Lung (tissue), 12 donors: ENCODE results near the gene FGF4. TPM values are rescaled to one million over a fixed set of nuclear protein-coding genes. Genes with fewer than 3 reads are reported as not detected.

Experiments used
- ATAC-seq: fragments of 200-7000 bp; cut with Tn5 transposase; one replicate; pipeline ENCODE4 v1.9.1; 2020; ENCODE audit warnings: moderate number of reproducible peaks; ENCODE audit not compliant: insufficient read depth, low FRiP score
- DNase-seq, 3 donors: peaks; one replicate each; pipeline ENCODE4 v3.0.0-alpha.2; 2013 to 2017
- H3K27ac ChIP-seq, 2 donors: one replicate each; pipeline ENCODE4 v1.5.1; 2013; ENCODE audit warnings: mild to moderate bottlenecking in 2 of 2, moderate library complexity in 2 of 2, control low read depth in 1 of 2, inconsistent platforms in 1 of 2, low read depth in 1 of 2, low read length in 1 of 2
- H3K27me3 ChIP-seq, 3 donors: one replicate each; pipeline ENCODE4 v1.5.1; 2013; ENCODE audit warnings: low read length in 2 of 3; ENCODE audit not compliant: control insufficient read depth in 3 of 3, insufficient read depth in 3 of 3
- H3K36me3 ChIP-seq, 4 donors: one replicate each; pipeline ENCODE4 v1.5.1; 2013; ENCODE audit warnings: low read length in 4 of 4, mild to moderate bottlenecking in 1 of 4, moderate library complexity in 1 of 4; ENCODE audit not compliant: control insufficient read depth in 4 of 4, insufficient read depth in 4 of 4
- H3K4me1 ChIP-seq, 5 donors: one replicate each; pipeline ENCODE4 v1.5.1; 2013; ENCODE audit warnings: low read length in 5 of 5, mild to moderate bottlenecking in 2 of 5, moderate library complexity in 1 of 5; ENCODE audit not compliant: control insufficient read depth in 5 of 5, insufficient read depth in 5 of 5
- H3K4me3 ChIP-seq: one replicate; pipeline ENCODE4 v1.5.1; 2013; ENCODE audit warnings: mild to moderate bottlenecking, control low read depth, moderate library complexity
- H3K9ac ChIP-seq, 2 donors: one replicate each; pipeline ENCODE4 v1.5.1; 2013; ENCODE audit warnings: low read length in 2 of 2, control low read depth in 1 of 2; ENCODE audit not compliant: insufficient read depth in 1 of 2
- H3K9me3 ChIP-seq, 4 donors: one replicate each; pipeline ENCODE4 v1.5.1; 2013; ENCODE audit warnings: low read length in 3 of 4, mild to moderate bottlenecking in 1 of 4, moderate library complexity in 1 of 4; ENCODE audit not compliant: control insufficient read depth in 4 of 4, insufficient read depth in 3 of 4
- WGBS, 2 donors: extraction: QIAGEN DNeasy Blood & Tissue Kit; methylation state at CpG; one replicate each; pipeline ENCODE4 v1.1.7; 2013; 5-methylcytosine and 5-hydroxymethylcytosine counted together
- polyA plus RNA-seq, 2 donors: library from polyadenylated mRNA; stranded (reverse); fragments of 200-250 nt; gene quantifications; one replicate each; pipeline ENCODE4 v1.2.1, GENCODE V29; 2013
- total RNA-seq, 2 donors: library from RNA; depleted of rRNA in 1 of 2; stranded (reverse); fragments of >200 nt in 1 of 2; gene quantifications; one replicate each; pipeline ENCODE4 v1.2.1, GENCODE V29; 2014 to 2021
- TF ChIP-seq, protein P1 (sequence below): IDR thresholded peaks from 2 replicates; pipeline ENCODE4 v1.5.1; 2012; ENCODE audit warnings: mild to moderate bottlenecking; ENCODE audit errors: control extremely low read depth, extremely low read depth
- donor health status: control.
- donor health status: control.
- donor health status: Bipolar disorder and iron deficiency.
- donor health status: healthy.
- donor health status: DM: yes; HTN: yes; CAD: no.

The FGF4 gene
- total and polyA plus RNA-seq, 4 donors: not detected

DNA sequence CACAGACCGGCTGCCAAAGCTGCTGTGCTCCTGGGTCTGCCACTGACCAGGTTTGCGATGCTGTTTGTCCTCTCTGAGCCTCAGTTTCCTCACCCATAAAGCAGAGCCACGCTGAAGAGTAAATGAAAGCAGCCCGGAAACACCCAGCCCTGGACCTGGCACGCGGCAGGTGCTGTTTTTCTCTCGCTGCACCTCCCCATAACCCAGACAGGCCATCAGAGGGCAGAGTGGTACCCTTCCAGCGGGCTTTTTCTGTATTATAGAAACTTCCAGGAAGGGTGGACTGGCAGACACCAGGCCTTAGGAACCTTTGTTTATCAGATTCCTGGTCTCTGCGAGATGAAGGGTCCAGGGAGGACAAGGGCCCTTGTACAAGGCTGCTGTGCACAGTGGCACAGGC is 53.4 kb downstream of the FGF4 start:
- ATAC-seq (no peak), DNase-seq (no peak)
- Histone ChIP-seq H3K4me1 (no peaks in the 10 kb centered on the region), H3K27me3 (peaks cover 0 to 41% (median 19%) of the 10 kb centered on the region in 3 donors), H3K9ac (no peak overlapping the region), H3K36me3 (no peaks in the 10 kb centered on the region), H3K4me3 (no peak overlapping the region), H3K9me3 (no peaks in the 10 kb centered on the region), H3K27ac (no peak overlapping the region)
- WGBS, 2 donors: 35 to 41% methylated on average over 9 of the region's 9 CpGs
- TF ChIP-seq, protein P1, sequence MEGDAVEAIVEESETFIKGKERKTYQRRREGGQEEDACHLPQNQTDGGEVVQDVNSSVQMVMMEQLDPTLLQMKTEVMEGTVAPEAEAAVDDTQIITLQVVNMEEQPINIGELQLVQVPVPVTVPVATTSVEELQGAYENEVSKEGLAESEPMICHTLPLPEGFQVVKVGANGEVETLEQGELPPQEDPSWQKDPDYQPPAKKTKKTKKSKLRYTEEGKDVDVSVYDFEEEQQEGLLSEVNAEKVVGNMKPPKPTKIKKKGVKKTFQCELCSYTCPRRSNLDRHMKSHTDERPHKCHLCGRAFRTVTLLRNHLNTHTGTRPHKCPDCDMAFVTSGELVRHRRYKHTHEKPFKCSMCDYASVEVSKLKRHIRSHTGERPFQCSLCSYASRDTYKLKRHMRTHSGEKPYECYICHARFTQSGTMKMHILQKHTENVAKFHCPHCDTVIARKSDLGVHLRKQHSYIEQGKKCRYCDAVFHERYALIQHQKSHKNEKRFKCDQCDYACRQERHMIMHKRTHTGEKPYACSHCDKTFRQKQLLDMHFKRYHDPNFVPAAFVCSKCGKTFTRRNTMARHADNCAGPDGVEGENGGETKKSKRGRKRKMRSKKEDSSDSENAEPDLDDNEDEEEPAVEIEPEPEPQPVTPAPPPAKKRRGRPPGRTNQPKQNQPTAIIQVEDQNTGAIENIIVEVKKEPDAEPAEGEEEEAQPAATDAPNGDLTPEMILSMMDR: no peak

DNA sequence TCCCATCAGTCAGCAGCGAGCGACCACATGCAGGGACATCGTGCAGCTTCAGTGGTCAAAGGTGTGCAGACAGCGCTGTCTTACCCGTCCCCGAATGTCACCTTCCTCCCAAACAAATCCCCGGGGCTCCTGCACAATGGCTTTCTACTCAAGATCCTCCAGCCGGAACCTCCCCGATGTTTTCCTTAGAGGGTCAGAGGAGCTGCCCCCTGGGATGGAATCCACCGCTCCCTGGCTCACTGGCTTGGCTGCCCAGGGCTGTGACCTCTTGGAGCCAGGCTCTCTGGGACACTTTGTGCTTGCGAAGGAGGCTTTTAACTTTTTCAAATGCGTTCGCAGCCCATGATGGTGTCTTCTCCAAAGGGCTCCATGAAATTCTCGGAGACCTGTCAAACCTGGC is 54.0 kb downstream of the FGF4 start:
- no peak for ATAC-seq
- peaks cover 0 to 46% (median 19%) of the 10 kb centered on the region in 3 donors for H3K27me3 ChIP-seq

More for the DNA sequence above, 54.0 kb downstream of the FGF4 start:
- no peak overlapping the region for H3K27ac ChIP-seq
- no peak for DNase-seq
- no peaks in the 10 kb centered on the region for H3K36me3 ChIP-seq
- TF ChIP-seq, protein P1: no peak
- H3K4me1 ChIP-seq: no peaks in the 10 kb centered on the region
- no peak overlapping the region for H3K4me3 ChIP-seq
- no peak overlapping the region for H3K9ac ChIP-seq
- peaks cover 0 to 2% (median 0%) of the 10 kb centered on the region in 4 donors for H3K9me3 ChIP-seq
- 28 to 35% methylated on average over 14 of the region's 14 CpGs for WGBS, 2 donors

Other genes starting within 250 kb of the FGF4 start
- 100 to 1,000 TPM; 101 to 190 TPM for gene CCND1, start 134.2 kb downstream of the FGF4 start, total RNA-seq
- gene CCND1, start 134.2 kb downstream of the FGF4 start, polyA plus RNA-seq: 10 to 100 TPM; 32.1 to 67.5 TPM
- gene LTO1, start 100.0 kb downstream of the FGF4 start, total RNA-seq: 10 to 100 TPM; 12.4 to 25.9 TPM
- 10 to 100 TPM; 12.8 to 27.5 TPM for gene LTO1, start 100.0 kb downstream of the FGF4 start, polyA plus RNA-seq
- under 1 TPM in 1 of 2 donors, not detected in 1; 0.09 TPM for gene FGF19, start 71.3 kb downstream of the FGF4 start, total RNA-seq
- gene FGF19, start 71.3 kb downstream of the FGF4 start, polyA plus RNA-seq: not detected
- not detected for gene FGF3, start 44.1 kb upstream of the FGF4 start, total RNA-seq
- gene FGF3, start 44.1 kb upstream of the FGF4 start, polyA plus RNA-seq: not detected